NCI-H2029 treated with DMSO at 0.1 percent for 48 hours (cell line): ENCODE data around the gene RUNX1.

Source experiments
- DNase-seq: peaks from one replicate; lab custom pipeline; 2025; lab: John Stamatoyannopoulos, UW

The RUNX1 gene

GRCh38 chr21:34946385-34946840 is 102.7 kb downstream of the RUNX1 start:
- DNase-seq, result no peak

- DNase-seq, result no peak
Observed at GRCh38 chr21:34945288-34945687, 103.8 kb downstream of the RUNX1 start.

- DNase-seq, result no peak
Observed at GRCh38 chr21:34944015-34944755, 104.9 kb downstream of the RUNX1 start.

DNA sequence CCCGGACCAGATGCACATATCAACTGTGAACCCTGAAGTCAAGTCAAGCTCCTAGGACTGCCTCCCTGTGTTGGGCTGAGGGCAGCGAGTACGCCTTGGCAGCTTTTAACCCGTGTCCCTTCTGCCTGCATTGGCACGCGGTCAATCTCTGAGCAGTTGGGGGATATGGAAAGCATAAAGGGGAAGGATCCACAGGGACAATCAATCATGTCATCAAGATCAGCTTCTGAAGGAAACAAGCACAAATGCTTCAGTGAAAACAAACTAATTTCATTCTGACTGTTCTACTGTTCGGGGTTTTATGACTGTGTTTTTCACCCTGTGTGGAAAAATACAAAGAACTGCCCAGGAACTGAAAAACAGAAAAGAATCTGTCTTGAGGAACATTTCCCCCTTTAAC is 106.2 kb downstream of the RUNX1 start:
- DNase-seq, result no peak

DNA sequence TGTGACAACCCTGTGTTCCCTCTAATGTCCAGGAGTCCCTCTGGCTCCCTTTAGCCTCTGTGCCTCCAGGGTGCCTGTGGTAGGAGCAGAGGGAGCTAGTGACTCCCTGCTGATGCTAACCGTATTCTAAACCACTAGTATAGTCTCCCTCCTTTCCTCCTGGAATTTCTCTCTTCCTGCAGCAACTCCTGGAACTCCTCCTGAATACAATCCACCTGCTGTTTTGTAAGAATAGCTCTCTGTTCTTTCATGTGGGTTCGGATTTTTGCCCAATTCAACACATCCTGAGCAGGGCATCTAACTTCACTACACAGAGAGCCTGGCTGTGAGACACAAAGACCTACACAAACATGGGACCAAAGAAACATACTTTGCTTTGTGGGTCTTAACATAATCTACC is 107.9 kb downstream of the RUNX1 start:
- no peak for DNase-seq

GRCh38 chr21:34939673-34940331 is 109.3 kb downstream of the RUNX1 start:
- DNase-seq, result no peak

- no peak for DNase-seq
Observed at GRCh38 chr21:34938089-34938764, 110.9 kb downstream of the RUNX1 start.

DNA sequence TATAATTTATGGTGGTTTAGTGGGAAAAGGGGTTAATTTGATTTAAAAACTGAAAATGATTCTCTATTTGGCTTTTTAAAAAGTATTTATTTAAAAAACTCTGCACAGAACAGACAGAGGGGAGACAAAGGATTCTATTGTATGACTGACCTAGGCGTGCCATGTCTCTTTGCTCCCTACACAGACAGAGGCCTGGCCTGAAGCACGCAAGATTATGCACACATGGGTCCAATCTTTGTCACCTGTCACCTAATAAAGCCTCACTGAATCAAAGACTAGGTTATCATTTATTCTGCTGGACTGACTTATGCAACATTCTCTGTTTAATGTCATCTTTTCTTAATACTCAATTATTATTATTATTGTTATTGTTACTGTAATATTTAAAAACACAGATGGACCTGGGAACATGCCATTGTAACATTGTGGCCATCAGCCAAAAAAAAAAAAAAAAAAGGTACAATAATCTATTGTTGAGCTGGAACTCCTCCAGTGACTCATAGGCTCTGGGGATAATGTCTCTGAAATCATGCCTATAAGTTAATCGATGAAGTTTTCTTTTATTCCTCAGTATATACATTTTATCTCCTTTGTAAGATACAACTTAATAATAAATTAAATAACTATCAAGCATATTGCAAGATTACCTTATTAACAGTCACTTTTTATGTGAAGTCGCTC is 112.1 kb downstream of the RUNX1 start:
- DNase-seq, result no peak

DNA sequence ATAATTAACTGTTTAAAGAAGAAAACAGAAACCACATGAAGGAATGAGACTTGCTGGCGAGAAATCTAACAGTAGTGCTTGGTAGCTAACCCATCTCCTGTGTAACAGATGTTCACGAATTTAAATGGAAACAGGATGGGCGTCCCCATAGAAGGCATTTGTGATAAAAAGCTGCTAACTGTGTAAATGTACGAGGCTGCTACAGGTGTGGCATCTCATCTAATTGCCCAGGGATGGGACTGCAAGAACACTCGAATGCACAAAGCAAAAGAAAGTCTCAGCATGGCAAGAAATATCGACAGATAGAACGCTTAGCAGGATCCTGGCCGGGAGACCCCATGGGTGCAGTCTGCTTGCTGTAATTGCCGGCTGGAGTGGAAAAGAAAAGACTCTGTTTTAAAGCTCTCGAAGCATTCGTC is 112.7 kb downstream of the RUNX1 start:
- DNase-seq, result no peak

GRCh38 chr21:34935898-34936297 is 113.2 kb downstream of the RUNX1 start:
- DNase-seq, result no peak

DNA sequence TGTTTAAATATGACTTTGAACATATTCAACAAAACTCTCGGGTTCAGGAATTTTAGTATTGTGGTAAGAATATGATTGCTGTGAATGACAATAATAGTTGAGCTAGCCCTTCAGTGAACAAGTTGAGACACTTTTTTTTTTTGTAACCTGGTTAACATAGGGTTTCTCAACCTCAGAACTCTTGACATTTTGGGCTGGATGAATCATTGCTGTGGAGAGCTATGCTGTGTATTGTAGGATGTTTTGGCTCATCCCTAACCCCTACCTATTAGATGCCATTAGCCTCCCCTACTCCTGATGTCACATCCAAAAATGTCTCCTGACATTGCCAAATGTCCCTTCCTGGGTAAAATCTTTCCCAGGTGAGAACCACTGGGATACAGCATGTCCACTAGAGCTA is 113.7 kb downstream of the RUNX1 start:
- no peak for DNase-seq

DNA sequence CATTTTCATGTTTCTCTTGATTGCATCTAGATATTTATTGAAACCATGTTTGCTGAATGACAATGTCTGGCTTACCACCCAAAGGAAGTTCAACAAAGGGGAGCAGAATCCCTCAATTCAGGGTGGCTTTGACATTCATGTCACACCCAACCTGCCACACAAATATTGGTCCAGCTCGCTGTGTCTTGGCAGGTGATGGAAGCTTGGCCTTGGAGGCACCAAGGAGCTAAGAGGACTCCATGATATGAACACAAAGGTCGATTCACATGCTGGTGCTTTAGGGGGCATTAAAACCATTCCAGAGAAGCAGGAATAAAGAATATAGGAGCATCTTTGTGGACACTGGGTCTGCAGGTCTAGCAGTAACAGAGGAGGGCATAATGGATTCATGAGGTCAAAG is 114.8 kb downstream of the RUNX1 start:
- no peak for DNase-seq

- no peak for DNase-seq
Observed at GRCh38 chr21:34933609-34934335, 115.3 kb downstream of the RUNX1 start.

DNA sequence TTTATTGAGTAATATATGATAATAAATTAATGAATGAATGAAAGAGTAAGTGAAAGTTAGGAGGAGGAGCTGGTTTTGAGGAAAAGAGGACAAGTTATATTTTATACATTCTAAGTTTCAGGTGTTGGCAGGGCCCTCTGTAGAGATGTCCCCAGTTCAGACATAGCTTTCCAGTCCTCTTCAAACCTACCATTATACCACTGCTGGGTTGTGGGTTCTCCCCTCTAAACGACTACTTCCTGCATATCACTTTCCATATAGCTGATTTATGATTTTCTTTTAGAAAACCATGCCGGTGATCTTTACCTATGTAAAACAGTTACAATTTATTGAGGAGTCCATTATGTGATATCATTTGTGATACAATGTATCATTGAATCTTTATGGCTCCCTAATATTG is 116.9 kb downstream of the RUNX1 start:
- no peak for DNase-seq

- DNase-seq, result no peak
Observed at GRCh38 chr21:34930971-34931370, 118.1 kb downstream of the RUNX1 start.

GRCh38 chr21:34928637-34929036 is 120.5 kb downstream of the RUNX1 start:
- DNase-seq, result no peak

DNA sequence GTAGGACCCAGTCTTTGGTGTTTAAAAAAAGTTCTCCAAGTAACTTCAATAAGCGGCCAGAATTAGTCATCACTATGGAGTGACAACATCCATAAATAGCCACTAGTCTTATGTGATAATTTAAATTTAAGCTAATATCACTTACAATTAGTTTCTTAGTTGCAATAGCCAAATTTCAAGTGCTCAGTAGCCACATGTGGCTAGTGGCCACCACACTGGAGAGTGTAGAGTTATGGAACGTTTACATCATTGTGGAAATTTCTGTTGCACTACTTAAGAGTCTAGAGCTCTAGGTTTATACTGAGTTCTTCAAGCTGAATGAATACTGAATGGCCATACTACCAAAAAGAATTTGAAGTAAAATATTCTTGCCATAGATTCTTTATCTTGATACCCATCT is 121.1 kb downstream of the RUNX1 start:
- no peak for DNase-seq

GRCh38 chr21:34926803-34927467 is 122.2 kb downstream of the RUNX1 start:
- DNase-seq, result no peak

- DNase-seq, result no peak
Observed at GRCh38 chr21:34925597-34925996, 123.5 kb downstream of the RUNX1 start.

GRCh38 chr21:34924771-34925419 is 124.2 kb downstream of the RUNX1 start:
- DNase-seq, result no peak

GRCh38 chr21:34924194-34924593 is 124.9 kb downstream of the RUNX1 start:
- DNase-seq, result no peak
